NCI-H345 (cell line): ENCODE data around the gene PSMC2.

Source experiments
- DNase-seq: peaks from one replicate; lab custom pipeline; 2025; lab: John Stamatoyannopoulos, UW

Gene PSMC2

DNA sequence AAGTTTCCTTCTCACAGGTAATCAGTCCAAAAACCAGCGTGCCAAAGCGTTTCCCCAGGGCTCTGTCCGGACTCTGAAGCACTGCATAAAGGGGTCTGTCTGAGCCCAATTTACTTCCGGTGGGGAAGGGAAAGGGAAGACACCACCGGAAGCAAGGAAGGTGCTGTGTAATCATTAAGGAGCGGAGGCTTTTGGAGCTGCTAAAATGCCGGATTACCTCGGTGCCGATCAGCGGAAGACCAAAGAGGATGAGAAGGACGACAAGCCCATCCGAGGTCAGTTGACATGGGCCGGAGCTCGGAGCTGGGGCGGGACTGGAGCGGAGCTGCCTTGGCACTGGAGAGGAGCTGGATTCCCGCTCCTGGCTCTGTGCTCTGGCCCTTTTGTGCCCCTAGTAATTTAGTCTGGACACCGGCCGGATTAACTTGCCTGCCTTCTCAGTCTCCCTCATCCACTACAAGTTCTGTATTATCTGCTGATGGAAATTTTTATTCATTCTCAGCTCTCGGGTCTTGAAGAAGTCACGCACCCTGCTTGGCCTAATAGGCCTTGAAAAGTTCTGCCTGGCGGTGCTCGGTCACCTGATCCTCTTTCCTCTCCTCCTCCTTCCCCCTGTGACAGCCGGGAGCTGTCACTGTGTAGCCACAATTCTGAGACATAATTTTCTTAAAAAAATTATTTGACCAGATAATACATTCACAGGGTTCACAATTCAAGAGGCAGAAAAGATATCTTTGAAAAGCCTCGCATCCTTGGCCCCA is at the start of gene PSMC2:
PSMC2 (plus strand) TSS at position 137 of the 761 bp plus-strand sequence; CDS start at position 206, 69 bp downstream.
- DNase-seq = peak; percentile 90

DNA sequence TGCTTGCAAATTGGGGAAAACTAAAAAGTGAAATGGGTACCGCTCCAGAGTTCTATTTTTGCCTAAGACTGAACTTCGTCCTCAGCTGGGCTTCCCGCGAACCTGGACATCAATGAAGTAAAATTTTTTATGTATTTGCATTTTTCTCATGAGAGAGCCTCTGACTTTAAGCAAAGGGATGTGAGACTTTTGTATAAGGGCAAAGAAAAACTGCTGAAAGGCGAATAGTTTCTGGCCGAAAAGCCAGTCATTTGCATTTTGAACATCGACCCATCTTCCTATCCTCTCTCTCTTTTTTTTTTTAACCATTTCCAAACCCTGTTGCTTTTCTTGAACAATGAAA is 49.6 kb upstream of the PSMC2 start:
- DNase-seq = no peak

DNA sequence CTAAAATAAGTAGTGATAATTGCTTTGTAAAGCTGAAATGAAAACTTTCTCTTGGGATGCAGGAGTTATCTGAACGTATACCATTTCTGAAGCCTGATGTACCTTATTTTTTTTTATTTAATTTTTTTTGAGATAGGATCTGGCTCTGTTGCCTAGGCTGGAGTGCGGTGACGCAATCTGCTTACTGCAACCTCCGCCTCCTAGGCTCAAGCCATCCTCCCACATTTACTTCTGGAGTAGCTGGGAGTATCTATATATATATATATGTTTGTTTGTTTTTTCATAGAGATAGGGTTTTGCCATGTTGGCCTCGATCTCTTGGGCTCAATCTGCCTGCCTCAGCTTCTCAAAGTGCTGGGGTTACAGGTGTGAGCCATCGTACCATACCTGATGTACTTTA is 47.8 kb upstream of the PSMC2 start:
- no peak for DNase-seq

DNA sequence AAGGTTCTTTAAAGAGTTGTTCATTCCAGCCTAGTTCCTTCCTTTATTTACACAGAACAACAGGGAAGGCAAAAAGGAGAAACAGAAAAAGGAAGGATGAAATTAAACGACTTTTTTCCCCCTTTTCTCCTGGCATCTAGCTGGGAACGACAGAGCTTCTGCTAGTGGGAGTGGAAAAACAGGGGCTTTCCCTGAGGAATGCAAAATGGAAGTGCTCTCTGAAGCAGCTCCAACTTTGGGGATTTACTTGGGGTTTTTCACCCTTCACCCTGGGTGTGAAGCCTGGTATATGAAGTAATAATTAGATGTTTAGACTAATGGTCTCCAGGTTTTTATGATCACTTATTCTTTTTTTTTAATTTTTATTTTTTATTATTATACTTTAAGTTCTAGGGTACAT is 46.0 kb upstream of the PSMC2 start:
- no peak for DNase-seq

DNA sequence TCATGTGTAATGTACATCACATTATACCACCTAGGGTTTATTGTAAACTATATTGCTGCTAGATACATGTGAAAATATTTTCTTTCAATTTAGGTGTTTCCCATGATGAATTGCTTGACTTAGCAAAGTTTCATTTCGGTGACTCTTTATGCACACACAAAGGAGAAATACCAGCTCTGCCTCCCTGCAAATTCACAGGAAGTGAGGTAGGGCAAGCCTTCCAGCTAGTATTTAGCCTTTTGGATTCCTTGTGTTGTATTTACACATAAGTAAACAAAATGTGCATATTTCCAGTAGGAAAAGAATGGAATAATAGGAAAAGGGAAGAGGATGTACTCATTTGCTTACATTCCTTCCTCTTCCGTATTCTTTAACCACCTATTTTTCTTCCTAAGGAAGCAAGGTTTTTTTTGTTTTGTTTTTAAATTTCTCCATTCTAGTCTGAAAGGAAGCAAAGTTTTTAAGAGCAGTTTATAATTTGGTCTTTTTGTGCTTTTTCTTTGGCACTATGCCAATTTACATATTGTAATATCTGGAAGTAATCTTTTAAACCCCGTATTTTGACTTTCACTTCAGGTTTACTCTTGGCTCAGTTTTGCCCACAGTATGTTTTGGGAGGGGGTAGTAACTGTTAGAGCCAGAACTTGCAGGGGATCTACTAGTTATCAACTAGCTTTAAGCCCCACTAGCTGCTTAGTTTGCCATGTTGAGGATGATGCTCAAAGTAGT is 39.8 kb upstream of the PSMC2 start:
- DNase-seq = no peak

DNA sequence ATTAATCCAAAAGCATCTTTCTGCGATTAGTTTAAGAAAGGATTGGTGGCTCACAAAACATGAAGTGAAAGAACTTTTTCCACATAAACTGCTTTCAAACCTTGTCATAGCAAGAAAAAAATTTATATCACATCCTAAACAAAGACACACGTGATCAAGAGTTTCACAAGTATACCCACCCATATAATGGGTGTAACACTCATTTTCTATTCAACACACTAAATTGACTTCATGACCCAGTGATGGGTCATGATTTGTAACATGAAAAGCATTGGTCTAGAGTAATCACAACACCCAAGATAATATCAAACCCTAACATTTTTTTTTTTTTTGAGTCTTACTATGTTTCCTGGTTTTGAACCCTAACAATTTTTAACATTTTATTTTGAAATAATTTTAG is 32.6 kb upstream of the PSMC2 start:
- no peak for DNase-seq

DNA sequence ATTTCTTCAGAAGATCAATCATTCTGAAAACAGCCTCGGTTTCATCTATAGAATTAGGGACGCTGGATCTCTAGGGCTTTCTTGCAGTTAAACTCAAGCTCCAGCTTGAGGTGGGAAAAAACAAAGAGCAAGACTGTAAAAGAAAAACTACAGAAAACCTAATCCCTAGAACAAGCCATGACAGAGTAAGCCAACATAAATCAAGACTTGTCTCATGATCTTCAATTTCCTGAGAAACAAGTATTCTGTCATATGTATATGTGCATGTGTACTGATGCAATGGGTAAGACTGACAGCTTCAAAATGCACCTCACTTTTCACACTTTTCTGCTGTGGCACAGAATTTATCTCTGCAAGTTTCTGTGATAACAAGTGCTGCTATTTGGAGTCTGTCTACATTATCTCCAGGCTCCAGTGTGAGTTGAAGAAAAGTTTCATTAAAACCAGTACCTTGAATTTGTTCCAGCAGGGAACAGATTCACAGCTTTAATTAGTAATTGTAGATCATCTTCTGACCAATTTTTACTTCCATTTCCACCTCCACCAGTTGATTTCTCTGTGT is 31.0 kb upstream of the PSMC2 start:
- no peak for DNase-seq

DNA sequence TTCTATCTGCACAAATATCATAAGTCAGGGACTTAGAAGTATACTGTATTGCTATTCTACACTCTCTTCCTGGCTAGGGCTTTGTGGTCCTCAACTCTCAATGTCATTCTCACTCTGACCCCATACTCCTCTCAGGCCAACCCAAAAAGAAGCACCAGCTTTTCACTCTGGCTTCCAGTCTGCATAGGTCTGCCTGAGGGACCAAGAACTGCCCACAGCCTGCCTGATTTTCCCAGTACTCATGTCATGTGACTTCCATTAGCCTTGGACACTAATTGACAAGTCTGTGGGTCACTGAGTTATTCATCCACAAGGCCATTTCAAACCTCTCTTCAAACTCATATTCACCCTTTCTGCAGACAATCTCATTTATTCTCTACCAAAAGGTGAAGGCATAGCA is 30.4 kb upstream of the PSMC2 start:
- DNase-seq = no peak

DNA sequence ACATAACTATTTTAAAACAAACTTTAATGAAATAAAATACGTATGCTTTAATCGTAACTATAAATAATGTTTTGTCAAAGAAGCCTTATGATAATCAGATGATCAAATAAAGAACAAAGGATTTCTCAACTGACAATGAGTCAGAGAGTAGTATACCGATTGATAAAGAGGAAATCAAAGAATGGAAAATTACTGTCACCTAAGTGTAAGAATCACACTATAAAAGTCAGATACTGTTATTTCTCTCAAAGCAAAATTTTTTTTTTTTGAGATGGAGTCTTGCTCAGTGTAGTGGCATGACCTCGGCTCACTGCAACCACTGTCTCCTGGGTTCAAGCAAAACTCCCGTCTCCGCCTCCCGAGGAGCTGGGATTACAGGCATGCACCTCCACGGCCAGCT is 21.7 kb upstream of the PSMC2 start:
- DNase-seq = no peak

DNA sequence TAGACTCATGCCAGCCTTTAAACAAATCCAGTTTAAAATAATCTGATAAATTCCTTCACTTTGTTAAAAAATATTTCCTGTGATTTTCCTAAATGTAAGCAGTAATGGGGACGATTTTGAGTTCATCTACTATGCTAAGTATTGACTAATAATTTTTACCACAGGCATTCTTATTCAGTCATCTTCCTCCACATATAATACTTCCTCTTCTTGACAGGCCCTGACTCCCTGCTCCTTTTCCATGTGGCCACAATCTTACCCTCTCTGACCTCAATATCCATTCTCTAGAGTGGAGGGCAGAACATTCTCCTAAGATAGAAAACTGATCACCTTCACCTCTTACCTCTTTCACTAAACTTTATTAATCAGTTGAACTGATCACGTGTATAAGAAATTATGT is 10.7 kb upstream of the PSMC2 start:
- DNase-seq = no peak

DNA sequence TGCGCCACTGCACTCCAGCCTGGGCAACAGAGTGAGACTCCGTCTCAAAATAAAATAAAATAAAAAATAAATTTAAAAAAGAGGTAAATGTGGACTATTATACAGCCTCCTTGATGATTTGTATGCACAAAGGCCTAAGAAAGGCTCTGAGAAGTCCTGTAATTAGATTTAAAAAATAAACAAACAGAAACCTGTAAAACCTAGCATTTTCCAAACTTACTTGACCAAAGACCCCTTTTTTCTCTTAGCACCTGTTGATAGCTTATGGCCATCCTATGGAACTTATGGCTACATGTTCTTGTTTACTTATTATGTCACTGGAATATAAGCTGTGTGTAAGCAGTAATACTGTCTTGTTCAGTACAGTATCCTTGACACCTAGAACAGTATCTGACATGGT is 8.6 kb upstream of the PSMC2 start:
- no peak for DNase-seq

DNA sequence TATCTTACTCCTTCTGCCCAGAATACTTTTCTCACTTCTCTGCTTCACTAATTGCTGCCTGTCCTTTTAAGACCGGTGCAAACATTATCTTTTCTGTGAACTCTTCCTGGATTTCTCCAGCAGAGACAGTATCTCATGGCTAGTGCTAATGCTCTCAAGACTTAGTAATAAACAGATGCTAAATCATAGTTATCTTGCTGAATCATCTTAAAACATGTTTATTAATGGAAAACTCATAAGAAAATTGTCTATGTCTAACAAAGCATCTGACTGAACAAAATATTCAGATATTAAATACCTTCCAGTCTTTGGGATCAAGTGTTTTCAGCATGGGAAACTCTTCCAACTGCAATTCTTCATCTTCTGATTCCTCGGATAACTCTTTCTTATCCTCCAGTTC is 6.0 kb upstream of the PSMC2 start:
- no peak for DNase-seq

DNA sequence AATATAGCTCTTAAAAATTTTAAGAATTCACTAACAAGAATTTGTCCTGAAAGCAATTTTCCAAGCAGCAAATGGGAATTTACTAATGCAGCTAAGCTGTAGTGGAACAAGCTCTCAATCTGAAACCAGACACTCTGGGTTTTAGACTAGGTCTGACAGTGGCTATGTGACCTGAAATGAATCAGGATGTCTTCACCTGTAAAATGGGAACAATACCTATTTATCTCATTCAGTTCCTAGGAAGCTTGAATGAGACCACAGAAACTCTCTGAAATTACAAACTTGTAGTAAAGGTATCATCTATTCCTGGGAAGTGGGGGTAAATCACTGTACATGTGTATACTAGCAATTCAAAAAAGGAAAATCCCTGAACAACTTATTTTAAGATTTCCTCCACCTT is 4.1 kb upstream of the PSMC2 start:
- no peak for DNase-seq

DNA sequence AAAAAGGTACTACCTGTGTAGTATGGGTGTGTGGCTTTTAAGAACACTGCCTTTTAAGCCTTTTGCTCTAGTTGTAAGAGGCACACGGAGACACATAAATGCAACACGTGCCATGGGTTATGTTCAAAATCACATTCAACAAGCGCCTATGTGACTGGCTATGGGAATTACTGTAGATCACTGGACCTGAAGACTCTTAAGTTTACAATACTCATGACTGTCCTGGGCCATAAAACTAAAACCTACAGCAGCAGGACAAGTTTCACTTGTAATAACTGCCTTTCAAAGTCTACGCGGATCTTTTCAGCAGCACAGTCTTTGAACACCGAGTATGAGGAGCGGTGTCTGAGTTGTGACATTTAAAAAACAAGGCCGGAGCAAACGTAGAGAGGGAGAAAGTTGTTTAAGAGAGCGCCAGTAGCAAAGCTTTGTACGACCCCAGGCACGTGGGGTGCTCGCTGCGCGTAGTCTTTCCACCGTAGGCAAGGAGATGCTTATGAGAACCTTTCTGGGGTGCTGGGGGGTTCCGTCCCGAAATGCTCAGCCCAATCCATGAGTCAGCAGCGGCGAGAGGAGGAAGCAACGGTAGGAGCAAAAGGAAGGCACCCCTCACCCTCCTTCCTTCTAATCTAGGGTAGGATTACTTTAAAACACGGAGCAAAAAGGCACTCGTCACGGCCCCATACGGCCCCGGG is 3.5 kb upstream of the PSMC2 start:
- DNase-seq = no peak

DNA sequence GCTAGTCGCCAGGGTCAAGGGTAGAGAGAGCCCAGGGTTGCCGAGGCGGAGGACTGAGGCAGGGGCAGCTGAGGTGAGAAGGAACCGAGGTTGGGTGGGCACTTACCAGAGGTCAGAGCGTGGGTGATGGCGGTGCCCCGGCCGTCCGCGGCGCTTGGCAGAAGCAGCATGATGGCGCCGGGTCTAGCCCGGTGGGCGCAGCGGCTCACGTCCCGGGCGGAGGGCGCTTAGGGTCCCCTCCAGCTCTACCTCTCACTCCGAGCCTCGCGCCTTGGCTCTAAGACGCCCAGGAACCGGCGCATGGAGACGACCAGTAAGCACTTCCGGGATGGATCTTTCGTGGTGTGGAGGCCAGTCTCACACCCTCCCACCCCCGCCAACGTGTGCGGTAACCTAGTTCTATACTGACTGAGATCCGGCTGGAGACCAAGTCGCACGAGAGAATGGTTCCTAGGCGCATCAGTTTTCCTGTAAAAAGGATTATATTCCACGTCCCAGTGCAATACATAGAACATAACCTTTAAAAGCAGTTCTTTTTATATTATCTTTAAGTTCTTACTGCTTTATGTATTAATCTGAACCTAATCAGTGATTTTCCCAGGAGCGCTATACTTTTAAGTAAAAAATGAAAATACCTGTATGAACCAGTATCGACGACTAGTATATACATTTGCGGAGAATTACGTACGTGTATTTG is 2.8 kb upstream of the PSMC2 start, which contains the start of gene DNAJC2:
DNAJC2 (minus strand) TSS at position 315 of the 697 bp plus-strand sequence; CDS start at position 170, 145 bp downstream.
- peak; percentile 93 for DNase-seq

DNA sequence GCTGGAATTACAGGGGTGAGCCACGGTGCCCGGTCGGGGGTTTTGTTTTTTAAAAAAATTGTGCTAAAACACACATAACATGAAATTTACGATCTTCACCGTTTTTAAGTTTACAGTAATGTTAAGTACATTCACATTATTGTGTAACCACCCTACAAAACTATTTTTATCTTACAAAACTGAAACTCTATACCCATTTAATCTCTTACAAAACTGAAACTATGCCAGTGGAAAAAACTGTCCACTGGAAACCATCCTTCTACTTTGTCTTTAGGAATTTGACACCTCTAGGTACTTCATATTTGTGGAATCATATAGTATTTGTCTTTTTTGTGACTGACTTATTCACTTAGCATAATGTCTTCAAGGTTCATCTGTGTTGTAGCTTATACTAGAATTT is 1.0 kb upstream of the PSMC2 start:
- DNase-seq = no peak

DNA sequence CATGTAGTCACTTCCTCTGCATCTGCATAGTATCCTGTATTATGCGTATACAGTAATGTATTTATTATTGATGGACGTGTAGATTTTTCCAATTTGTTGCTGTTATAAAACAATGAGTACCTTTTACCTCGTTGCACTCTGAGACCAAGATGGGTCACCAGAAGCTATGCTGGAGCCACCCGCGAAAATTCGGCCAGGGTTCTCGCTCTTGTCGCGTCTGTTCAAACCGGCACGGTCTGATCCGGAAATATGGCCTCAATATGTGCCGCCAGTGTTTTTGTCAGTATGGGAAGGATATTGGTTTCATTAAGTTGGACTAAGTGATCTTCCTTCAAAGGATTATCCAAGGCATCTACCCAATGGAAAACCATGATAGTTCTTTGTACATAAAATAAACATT is 1.0 kb downstream of the PSMC2 start:
- no peak for DNase-seq

DNA sequence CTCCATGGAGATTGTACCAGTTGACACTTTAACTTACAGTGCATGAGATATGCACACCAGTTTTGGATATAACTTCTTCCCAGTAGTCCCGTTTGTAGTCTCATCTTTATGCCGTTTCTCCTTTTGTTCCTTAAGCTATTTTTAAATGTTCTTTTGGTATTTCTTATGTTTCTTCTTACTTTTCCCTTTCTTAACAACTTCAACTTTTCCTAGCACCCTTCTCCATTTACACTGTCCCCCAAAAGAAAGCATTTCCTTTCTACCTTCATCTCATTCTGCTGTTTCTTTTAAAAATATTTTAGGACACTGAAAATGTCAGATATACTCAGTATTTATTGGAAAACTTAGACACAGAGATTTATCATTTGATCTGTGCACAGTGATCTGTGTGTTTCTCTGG is 1.5 kb downstream of the PSMC2 start:
- no peak for DNase-seq

DNA sequence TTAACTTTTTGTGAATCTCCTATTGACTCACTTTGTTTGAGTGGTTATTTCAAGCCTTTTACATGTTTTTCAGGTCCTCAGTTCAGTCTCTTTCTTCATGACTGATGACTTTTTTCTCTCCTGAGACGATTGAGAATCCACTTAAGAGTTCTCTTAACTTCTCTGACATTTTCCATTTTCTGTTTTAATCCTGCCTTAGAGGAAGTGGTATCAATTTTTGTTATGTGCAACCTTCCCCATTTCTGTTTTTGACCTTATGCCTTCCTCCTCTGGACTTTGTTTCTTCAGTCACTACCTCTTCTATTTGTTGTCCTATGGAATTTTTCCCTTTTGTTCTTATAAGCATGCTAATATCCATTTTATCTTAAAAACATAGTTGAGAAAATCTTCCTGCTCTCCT is 2.4 kb downstream of the PSMC2 start:
- no peak for DNase-seq

DNA sequence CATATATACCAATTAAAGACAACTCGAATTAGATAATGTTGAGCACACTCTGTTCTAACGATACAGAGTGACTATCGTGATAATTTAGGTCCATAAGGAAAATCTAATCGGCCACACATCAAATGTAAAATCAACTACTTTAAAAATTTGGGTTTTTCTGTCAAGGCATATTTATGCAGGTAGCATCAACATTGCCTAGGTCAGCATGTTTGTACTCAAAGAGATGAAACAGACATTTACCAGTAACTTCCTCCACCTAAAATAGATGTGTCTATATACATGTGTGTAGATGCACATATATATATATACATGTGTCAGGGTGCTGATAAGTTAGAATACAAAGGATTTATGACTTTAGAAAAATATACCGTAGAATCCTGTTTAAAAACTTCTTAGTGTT is 22.0 kb downstream of the PSMC2 start:
- DNase-seq = no peak

DNA sequence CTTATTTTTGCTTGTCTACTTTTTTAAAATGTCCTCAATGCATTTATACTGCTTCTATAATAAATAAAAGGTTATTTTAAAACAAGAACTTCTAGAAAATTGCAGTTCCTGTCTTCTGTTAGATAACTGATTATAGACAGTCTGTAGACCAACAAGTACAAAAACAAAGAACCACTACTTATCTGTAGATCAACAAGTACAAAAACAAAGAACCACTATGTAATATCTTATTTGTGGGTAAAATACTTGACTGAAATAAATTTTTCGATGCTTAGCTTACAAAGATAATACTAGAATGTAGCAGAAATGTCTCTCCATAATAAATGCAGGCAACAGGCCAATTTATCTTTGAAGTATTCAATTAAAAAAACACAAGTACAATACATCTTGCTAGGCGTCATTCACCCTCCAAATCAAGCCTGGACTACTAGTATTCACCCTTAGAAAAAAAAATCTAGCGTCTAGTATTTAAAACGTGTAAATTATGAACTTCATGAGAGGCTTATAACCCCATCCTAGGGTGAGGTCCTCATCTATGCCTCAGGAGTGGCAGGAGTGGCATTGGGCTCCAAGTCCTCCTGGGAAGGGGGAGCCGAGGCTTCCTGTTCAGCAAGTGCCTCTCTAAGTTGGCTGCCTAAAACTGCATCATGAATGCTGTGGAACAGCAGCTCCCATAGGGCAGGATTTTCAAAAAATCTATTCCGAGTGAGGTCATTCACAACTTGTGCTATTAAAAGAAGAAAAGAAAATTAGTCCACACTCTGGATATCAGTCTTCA is 26.6 kb downstream of the PSMC2 start:
- no peak for DNase-seq
